ENCODE data around the gene SELENOO. TPM values are rescaled to one million over a fixed set of nuclear protein-coding genes. Genes with fewer than 3 reads are reported as not detected.

The SELENOO gene, protein sequence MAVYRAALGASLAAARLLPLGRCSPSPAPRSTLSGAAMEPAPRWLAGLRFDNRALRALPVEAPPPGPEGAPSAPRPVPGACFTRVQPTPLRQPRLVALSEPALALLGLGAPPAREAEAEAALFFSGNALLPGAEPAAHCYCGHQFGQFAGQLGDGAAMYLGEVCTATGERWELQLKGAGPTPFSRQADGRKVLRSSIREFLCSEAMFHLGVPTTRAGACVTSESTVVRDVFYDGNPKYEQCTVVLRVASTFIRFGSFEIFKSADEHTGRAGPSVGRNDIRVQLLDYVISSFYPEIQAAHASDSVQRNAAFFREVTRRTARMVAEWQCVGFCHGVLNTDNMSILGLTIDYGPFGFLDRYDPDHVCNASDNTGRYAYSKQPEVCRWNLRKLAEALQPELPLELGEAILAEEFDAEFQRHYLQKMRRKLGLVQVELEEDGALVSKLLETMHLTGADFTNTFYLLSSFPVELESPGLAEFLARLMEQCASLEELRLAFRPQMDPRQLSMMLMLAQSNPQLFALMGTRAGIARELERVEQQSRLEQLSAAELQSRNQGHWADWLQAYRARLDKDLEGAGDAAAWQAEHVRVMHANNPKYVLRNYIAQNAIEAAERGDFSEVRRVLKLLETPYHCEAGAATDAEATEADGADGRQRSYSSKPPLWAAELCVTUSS
- total RNA-seq (2021) = 27.4 and 36.2 TPM in 2 replicates
- percentile 63 among the genes with signal in this experiment for Bru-seq, nascent RNA
- percentile 81 among the genes with signal in this experiment for BruChase-seq, experiment 1, labeled RNA remaining after a 2-hour chase
- BruChase-seq, experiment 2, labeled RNA remaining after a 6-hour chase = percentile 77 among the genes with signal in this experiment
- long read RNA-seq, transcript SELENOO-201 (9 exons, 2,315 nt) = major isoform, 85 of 106 reads
- long read RNA-seq, partial matches to known transcripts = 3 of 106 reads
- long read RNA-seq, other reads (novel, unspliced or antisense) = 18 of 106 reads

GRCh38 chr22:50200461-50201190, at the start of gene SELENOO:
TSS of gene SELENOO (plus strand) at chr22:50201011. CDS start at chr22:50201037, 26 bp downstream.
- H3K79me2 ChIP-seq (ENCODE audit: low read depth) = peaks cover 28% of the 10 kb centered on the region
- peaks cover 12% of the 10 kb centered on the region for H3K4me1 ChIP-seq (replicated peaks; ENCODE audit: insufficient read depth)
- no peaks in the 10 kb centered on the region for H3K9me2 ChIP-seq (ENCODE audit: insufficient read depth)
- peak within 1 kb of the TSS; percentile 73 for H2AFZ ChIP-seq
- H3K4me2 ChIP-seq = peak within 1 kb of the TSS; percentile 97
- H3F3A ChIP-seq (ENCODE audit: insufficient read depth, low read depth) = peaks cover 37% of the 10 kb centered on the region; the same call in 1 of the 2 replicates
- intact Hi-C loops (cut with micrococcal nuclease; ENCODE audit: unreplicated experiment) = loop anchor here (1.0 to 5.0 kb wide), 3 partner anchors 10 to 273 kb away; no protein-coding TSS in a partner anchor
- no peak within 1 kb of the TSS for H3K27ac ChIP-seq
- POLR2A ChIA-PET (ENCODE audit: unreplicated experiment) = no interaction called here
- H4K20me1 ChIP-seq (ENCODE audit: insufficient read depth) = peaks cover 30% of the 10 kb centered on the region
- H3K9me3 ChIP-seq (ENCODE audit: insufficient read depth, low read depth) = no peaks in the 10 kb centered on the region
- H3K4me3 ChIP-seq = peak within 1 kb of the TSS; percentile 89
- peaks cover 24% of the 10 kb centered on the region for H3K36me3 ChIP-seq (ENCODE audit: low read depth)
- CTCF ChIA-PET = interaction anchor here (0.7 kb wide), 1 partner anchor 52 kb away, joined by 3 read pairs; no protein-coding TSS in a partner anchor
- TF ChIP-seq EZH2 (IDR thresholded peaks at IDR 0.05; ENCODE audit: low read depth) = no peak
- TF ChIP-seq, protein P1, sequence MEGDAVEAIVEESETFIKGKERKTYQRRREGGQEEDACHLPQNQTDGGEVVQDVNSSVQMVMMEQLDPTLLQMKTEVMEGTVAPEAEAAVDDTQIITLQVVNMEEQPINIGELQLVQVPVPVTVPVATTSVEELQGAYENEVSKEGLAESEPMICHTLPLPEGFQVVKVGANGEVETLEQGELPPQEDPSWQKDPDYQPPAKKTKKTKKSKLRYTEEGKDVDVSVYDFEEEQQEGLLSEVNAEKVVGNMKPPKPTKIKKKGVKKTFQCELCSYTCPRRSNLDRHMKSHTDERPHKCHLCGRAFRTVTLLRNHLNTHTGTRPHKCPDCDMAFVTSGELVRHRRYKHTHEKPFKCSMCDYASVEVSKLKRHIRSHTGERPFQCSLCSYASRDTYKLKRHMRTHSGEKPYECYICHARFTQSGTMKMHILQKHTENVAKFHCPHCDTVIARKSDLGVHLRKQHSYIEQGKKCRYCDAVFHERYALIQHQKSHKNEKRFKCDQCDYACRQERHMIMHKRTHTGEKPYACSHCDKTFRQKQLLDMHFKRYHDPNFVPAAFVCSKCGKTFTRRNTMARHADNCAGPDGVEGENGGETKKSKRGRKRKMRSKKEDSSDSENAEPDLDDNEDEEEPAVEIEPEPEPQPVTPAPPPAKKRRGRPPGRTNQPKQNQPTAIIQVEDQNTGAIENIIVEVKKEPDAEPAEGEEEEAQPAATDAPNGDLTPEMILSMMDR (conservative IDR thresholded peaks at IDR 0.05) = no peak
- DNase-seq = peak; percentile 82 to 89
- H3K27me3 ChIP-seq (ENCODE audit: insufficient read depth, low read depth) = no peaks in the 10 kb centered on the region
- TSS peak; percentile 69 for BruUV-seq (replicated peaks)

- BruUV-seq (replicated peaks) = no TSS peak
- Histone ChIP-seq H3K4me2 (no peak overlapping the region), H4K20me1 (ENCODE audit: insufficient read depth) (no peaks in the 10 kb centered on the region), H3K36me3 (ENCODE audit: low read depth) (no peaks in the 10 kb centered on the region), H2AFZ (no peak overlapping the region), H3K4me1 (replicated peaks; ENCODE audit: insufficient read depth) (no peaks in the 10 kb centered on the region), H3F3A (ENCODE audit: insufficient read depth, low read depth) (peaks cover 11% of the 10 kb centered on the region), H3K9me3 (ENCODE audit: insufficient read depth, low read depth) (no peaks in the 10 kb centered on the region), H3K27me3 (ENCODE audit: insufficient read depth, low read depth) (peaks cover 4% of the 10 kb centered on the region; the same call in 1 of the 2 replicates), H3K27ac (no peak overlapping the region), H3K4me3 (no peak overlapping the region), H3K79me2 (ENCODE audit: low read depth) (no peaks in the 10 kb centered on the region), H3K9me2 (ENCODE audit: insufficient read depth) (no peaks in the 10 kb centered on the region)
- ChIA-PET POLR2A (ENCODE audit: unreplicated experiment) (no interaction called here), CTCF (no interaction called here)
- TF ChIP-seq, protein P1 (conservative IDR thresholded peaks at IDR 0.05) = no peak
- no peak for TF ChIP-seq EZH2 (IDR thresholded peaks at IDR 0.05; ENCODE audit: low read depth)
- peak in 1 of 2 experiments; percentile 16 for DNase-seq
- intact Hi-C loops (cut with micrococcal nuclease; ENCODE audit: unreplicated experiment) = no loop called here
Observed at GRCh38 chr22:50151571-50152537, 49.0 kb upstream of the SELENOO start.

Data from PC-9 (cell line).